Colonic mucosa (tissue), 4 donors: ENCODE data around the gene TSPAN10. TPM values are rescaled to one million over a fixed set of nuclear protein-coding genes. Genes with fewer than 3 reads are reported as not detected.
"Not testable (repeated sequence)": the region's sequence is repeated elsewhere in the genome, so short reads cannot be mapped to it uniquely, and the experiment has no call there.

Experiments
- DNase-seq: peaks from one replicate; pipeline ENCODE4 v3.0.0-alpha.2; 2020
- H3K27ac ChIP-seq: fragments of 200-600 bp; one replicate; pipeline ENCODE4 v1.8.0; 2021
- H3K27me3 ChIP-seq: fragments of 200-600 bp; one replicate; pipeline ENCODE4 v1.8.0; 2021
- H3K36me3 ChIP-seq: fragments of 200-600 bp; one replicate; pipeline ENCODE4 v1.8.0; 2021
- H3K4me1 ChIP-seq: fragments of 200-600 bp; one replicate; pipeline ENCODE4 v1.8.0; 2021; ENCODE audit warnings: mild to moderate bottlenecking
- H3K4me3 ChIP-seq: fragments of 200-600 bp; one replicate; pipeline ENCODE4 v1.8.0; 2021
- H3K9ac ChIP-seq, 2 donors: one replicate each; pipeline ENCODE4 v1.7.0; 2013; ENCODE audit warnings: control low read depth in 2 of 2, low read depth in 2 of 2, low read length in 2 of 2
- H3K9me3 ChIP-seq: fragments of 200-600 bp; one replicate; pipeline ENCODE4 v1.8.0; 2021
- CTCF ChIP-seq: fragments of 200-600 bp; IDR thresholded peaks from one replicate; pipeline ENCODE4 v1.8.0; 2022; ENCODE audit warnings: antibody characterized with exemption, mild to moderate bottlenecking
- intact Hi-C: fragments of 100-400 bp; cut with DNase I; formaldehyde crosslinking; loops from one replicate; pipeline ENCODE4 v1.14.1; 2022
- total RNA-seq, 2 donors: library from RNA; stranded (reverse); fragmentation: NEBNext Ultra II Directional in 1 of 2; extraction: Animal tissue kit (Norgen Biotek cat#: 25700) in 1 of 2; gene quantifications; one replicate each; pipeline ENCODE4 v1.2.1, GENCODE V29; 2021
- donor health status: healthy.
- donor health status: DM: no; HTN: no; CAD: no.
- donor health status: DM: no; HTN: no; CAD: no.

Gene TSPAN10
- total RNA-seq, 2 donors from 2014 or later: 0.25 to 0.32 TPM

- H3K9me3 ChIP-seq: no peaks in the 10 kb centered on the region
- intact Hi-C loops: no loop called here
- H3K9ac ChIP-seq: no peak overlapping the region
- peaks cover 5% of the 10 kb centered on the region for H3K36me3 ChIP-seq
- no peak overlapping the region for H3K27ac ChIP-seq
- no peak for TF ChIP-seq CTCF
- no peaks in the 10 kb centered on the region for H3K27me3 ChIP-seq
- no peaks in the 10 kb centered on the region for H3K4me1 ChIP-seq
- no peak overlapping the region for H3K4me3 ChIP-seq
- no peak for DNase-seq
These were observed 36.7 kb downstream of the TSPAN10 start for GRCh38 chr17:81673561-81674258.

- peak; percentile 60 for TF ChIP-seq CTCF
- intact Hi-C loops, H3K36me3 ChIP-seq, H3K9me3 ChIP-seq, H3K27ac ChIP-seq, H3K27me3 ChIP-seq, H3K4me1 ChIP-seq, DNase-seq, H3K9ac ChIP-seq, H3K4me3 ChIP-seq: not testable (repeated sequence)
These were observed 38.7 kb downstream of the TSPAN10 start for GRCh38 chr17:81675515-81676221.

DNA sequence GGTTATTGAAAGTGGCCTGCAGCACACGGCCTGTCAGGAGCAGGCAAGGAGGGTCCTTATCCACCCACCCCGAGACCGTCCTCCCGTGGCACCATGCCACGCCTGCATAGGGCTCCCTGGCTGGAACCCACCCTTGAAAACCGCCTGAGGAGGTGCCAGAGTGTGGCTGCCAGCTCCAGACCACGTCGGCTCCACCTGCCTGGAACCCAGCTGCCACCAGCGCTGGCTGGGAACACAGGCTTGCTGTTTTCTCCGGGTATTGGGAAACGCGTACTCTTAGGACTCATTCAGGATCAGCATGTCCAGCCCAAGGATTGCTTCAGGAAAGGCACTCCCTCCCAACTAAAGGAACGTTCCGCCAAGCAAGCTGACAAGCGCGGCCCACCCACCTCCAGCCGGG lies 39.9 kb downstream of the TSPAN10 start:
- H3K36me3 ChIP-seq: peaks cover 5% of the 10 kb centered on the region
- no peaks in the 10 kb centered on the region for H3K4me1 ChIP-seq
- H3K27ac ChIP-seq: no peak overlapping the region
- no peak overlapping the region for H3K4me3 ChIP-seq
- intact Hi-C loops: no loop called here
- H3K9me3 ChIP-seq: no peaks in the 10 kb centered on the region
- H3K27me3 ChIP-seq: no peaks in the 10 kb centered on the region
- no peak for DNase-seq
- TF ChIP-seq CTCF: no peak
- no peak overlapping the region for H3K9ac ChIP-seq

- Histone ChIP-seq H3K9ac (no peak overlapping the region), H3K9me3 (no peaks in the 10 kb centered on the region), H3K27ac (no peak overlapping the region), H3K4me1 (peaks cover 6% of the 10 kb centered on the region), H3K36me3 (no peaks in the 10 kb centered on the region), H3K4me3 (no peak overlapping the region), H3K27me3 (no peaks in the 10 kb centered on the region)
- TF ChIP-seq CTCF: no peak
- intact Hi-C loops: no loop called here
- no peak for DNase-seq
These were observed 43.2 kb downstream of the TSPAN10 start for GRCh38 chr17:81680150-81680549.

GRCh38 chr17:81681672-81682071 lies 44.7 kb downstream of the TSPAN10 start:
- H3K27me3 ChIP-seq: no peaks in the 10 kb centered on the region
- H3K27ac ChIP-seq: no peak overlapping the region
- no peak for TF ChIP-seq CTCF
- no peak overlapping the region for H3K4me3 ChIP-seq
- H3K36me3 ChIP-seq: peaks cover 6% of the 10 kb centered on the region
- no peak for DNase-seq
- intact Hi-C loops: no loop called here
- no peak overlapping the region for H3K9ac ChIP-seq
- peaks cover 8% of the 10 kb centered on the region for H3K4me1 ChIP-seq
- no peaks in the 10 kb centered on the region for H3K9me3 ChIP-seq
